K562 (cell line): ENCODE results near the gene SAP130. TPM values are rescaled to one million over a fixed set of nuclear protein-coding genes. Genes with fewer than 3 reads are reported as not detected.

Experiments used
- ATAC-seq: fragments of 200-7000 bp; cut with Tn5 transposase; 3 replicates; pipeline ENCODE4 v1.9.1; 2020; ENCODE audit warnings: moderate library complexity
- BruUV-seq: library from RNA; stranded (reverse); fragments of 400-500 nt; replicated peaks from 2 replicates; lab custom pipeline; 2021; lab: Mats Ljungman, UMichigan
- CTCF ChIA-PET: fragments of 300-600 bp; formaldehyde crosslinking; extraction: SDS; loops from one replicate; lab custom pipeline; 2021; ENCODE audit warnings: low intra/inter-chr PET ratio; lab: Yijun Ruan, JAX
- POLR2A ChIA-PET: fragments of 300-600, 350-650 bp; sonication (Branson Sonifier 250); formaldehyde crosslinking; extraction: SDS; loops from one replicate; lab custom pipeline; 2021; ENCODE audit warnings: antibody characterized with exemption, inconsistent platforms; lab: Yijun Ruan, JAX
- DNase-seq, 4 experiments: peaks; one replicate each; pipeline versions ENCODE4 v3.0.0 to v3.0.0-alpha.2; 2011 to 2018; ENCODE audit warnings: low spot score in 3 of 4, mixed read lengths in 3 of 4; ENCODE audit errors: extremely low read depth in 1 of 4
- FAIRE-seq: peaks from 2 replicates; lab custom pipeline; 2011; peaks lifted over from hg19 to GRCh38; lab: Jason Lieb, UNC
- H2AFZ ChIP-seq: 2 replicates; pipeline ENCODE4 v1.6.0; 2011; ENCODE audit warnings: low read depth, low read length, control low read depth, inconsistent platforms
- H3K27ac ChIP-seq: fragments of 200-600 bp; 3 replicates; pipeline ENCODE4 v1.8.0; 2011; ENCODE audit warnings: low read depth, mild to moderate bottlenecking, control low read depth, inconsistent platforms, low read length, moderate library complexity, mixed read lengths; ENCODE audit errors: extremely low read depth
- H3K27me3 ChIP-seq, 2 experiments: fragments of 300-600 bp in 1 of 2; 2 replicates in 1 of 2; 3 replicates in 1 of 2; pipeline versions ENCODE4 v1.6.0 to v1.8.0; 2011; ENCODE audit warnings: inconsistent platforms in 2 of 2, low read length in 2 of 2, mild to moderate bottlenecking in 1 of 2, mixed read lengths in 1 of 2, moderate library complexity in 1 of 2; ENCODE audit not compliant: control insufficient read depth in 2 of 2, insufficient read depth in 2 of 2
- H3K36me3 ChIP-seq: fragments of 300-600 bp; 3 replicates; pipeline ENCODE4 v1.8.0; 2011; ENCODE audit warnings: mild to moderate bottlenecking, low read length, inconsistent platforms; ENCODE audit not compliant: control insufficient read depth, insufficient read depth
- H3K4me1 ChIP-seq, 2 experiments: fragments of 200-600 bp in 1 of 2; replicated peaks in 1 of 2; 2 replicates in 1 of 2; 3 replicates in 1 of 2; pipeline versions ENCODE4 v1.5.1 to v1.8.0; 2011; ENCODE audit warnings: inconsistent platforms in 2 of 2, low read length in 2 of 2, mild to moderate bottlenecking in 1 of 2, mixed read lengths in 1 of 2, moderate library complexity in 1 of 2; ENCODE audit not compliant: control insufficient read depth in 2 of 2, insufficient read depth in 2 of 2
- H3K4me2 ChIP-seq: 2 replicates; pipeline ENCODE4 v1.6.1; 2011; ENCODE audit warnings: low read length, control low read depth, inconsistent platforms, mixed read lengths; ENCODE audit not compliant: insufficient read depth
- H3K4me3 ChIP-seq: fragments of 200-600 bp; sonication (generic), shearing (Covaris generic); 2 replicates; pipeline ENCODE4 v1.5.1; 2016; ENCODE audit warnings: control low read depth, inconsistent platforms
- H3K79me2 ChIP-seq: fragments of 200-600 bp; 3 replicates; pipeline ENCODE4 v1.8.0; 2011; ENCODE audit warnings: low read length, inconsistent platforms; ENCODE audit not compliant: control insufficient read depth, insufficient read depth
- H3K9ac ChIP-seq, 2 experiments: 2 replicates each; pipeline versions ENCODE4 v1.6.0 to v1.6.1; 2011; ENCODE audit warnings: low read depth in 2 of 2, low read length in 2 of 2, control low read depth in 1 of 2, inconsistent platforms in 1 of 2, mild to moderate bottlenecking in 1 of 2, mixed read lengths in 1 of 2; ENCODE audit not compliant: insufficient read depth in 1 of 2
- H3K9me1 ChIP-seq: one replicate; pipeline ENCODE4 v1.6.0; 2011; ENCODE audit warnings: inconsistent platforms, mild to moderate bottlenecking, low read length, moderate library complexity; ENCODE audit not compliant: control insufficient read depth, insufficient read depth
- H3K9me3 ChIP-seq: replicated peaks from 2 replicates; pipeline ENCODE4 v1.5.1; 2011; ENCODE audit warnings: low read depth, low read length, inconsistent platforms; ENCODE audit not compliant: control insufficient read depth, insufficient read depth
- H4K20me1 ChIP-seq: replicated peaks from 2 replicates; pipeline ENCODE4 v1.6.1; 2011; ENCODE audit warnings: low read length, inconsistent platforms, mixed read lengths; ENCODE audit not compliant: control insufficient read depth, insufficient read depth
- ARHGAP35 ChIP-seq: fragments of 450-650 bp; IDR thresholded peaks from 2 replicates; pipeline ENCODE4 v1.6.1; 2018; ENCODE audit not compliant: partially characterized antibody
- CBX1 ChIP-seq: sonication (generic); IDR thresholded peaks from 2 replicates; pipeline ENCODE4 v1.6.1; 2016; ENCODE audit warnings: antibody characterized with exemption, low read depth, mild to moderate bottlenecking
- GABPA ChIP-seq: fragments of 200-800 bp; sonication (Bioruptor generic); conservative IDR thresholded peaks from 2 replicates; pipeline ENCODE4 v1.6.1; 2016; ENCODE audit warnings: low read depth, missing genetic modification characterization, missing compliant biosample characterization
- GATA2 ChIP-seq: sonication (generic); formaldehyde crosslinking; IDR thresholded peaks from 2 replicates; pipeline ENCODE4 v1.4.0; 2020; ENCODE audit warnings: mild to moderate bottlenecking, missing genetic modification reagents
- KAT7 ChIP-seq: sonication (generic); formaldehyde crosslinking; IDR thresholded peaks from 2 replicates; pipeline ENCODE4 v1.8.0; 2022; ENCODE audit warnings: missing genetic modification reagents, mild to moderate bottlenecking, borderline replicate concordance
- MAFG ChIP-seq: fragments of 450-650 bp; conservative IDR thresholded peaks from 2 replicates; pipeline ENCODE4 v1.6.1; 2016; ENCODE audit warnings: missing genetic modification characterization, missing compliant biosample characterization
- OTX1 ChIP-seq: fragments of 450-650 bp; formaldehyde crosslinking; IDR thresholded peaks from 2 replicates; pipeline ENCODE4 v1.4.0; 2022; ENCODE audit warnings: mild to moderate bottlenecking
- PRPF4 ChIP-seq: fragments of 200-400 bp; formaldehyde crosslinking; IDR thresholded peaks from one replicate; pipeline ENCODE4 v1.6.1; 2017; ENCODE audit warnings: low read length, low read depth, mild to moderate bottlenecking; ENCODE audit not compliant: insufficient read depth, poor library complexity, severe bottlenecking
- SAFB ChIP-seq: fragments of 200-400 bp; formaldehyde crosslinking; IDR thresholded peaks from 2 replicates; pipeline ENCODE4 v1.6.1; 2017; ENCODE audit warnings: low read depth, low read length, borderline replicate concordance
- SMAD1 ChIP-seq: fragments of 150-350 bp; IDR thresholded peaks from 2 replicates; pipeline ENCODE4 v1.6.1; 2014; ENCODE audit warnings: low read length, low read depth; ENCODE audit not compliant: partially characterized antibody
- TCF7 ChIP-seq: sonication (generic); IDR thresholded peaks from 2 replicates; pipeline ENCODE4 v1.6.1; 2016; ENCODE audit warnings: antibody characterized with exemption, borderline replicate concordance
- ZNF324 ChIP-seq: fragments of 250-450 bp; sonication (Bioruptor Pico); IDR thresholded peaks from 2 replicates; pipeline ENCODE4 v1.4.0; 2020; ENCODE audit warnings: mild to moderate bottlenecking
- WGBS: fragments of 100-300 bp; shearing (Covaris generic); methylation state at CpG from one replicate; pipeline ENCODE4 v1.1.6; 2016; ENCODE audit warnings: low coverage, mixed read lengths; ENCODE audit not compliant: insufficient coverage; ENCODE audit errors: missing lambda C conversion rate; 5-methylcytosine and 5-hydroxymethylcytosine counted together
- in situ Hi-C: fragments of 300-500 bp; cut with MboI; formaldehyde crosslinking; loops from 4 replicates; pipeline ENCODE4 v1.15.0; 2018; ENCODE audit warnings: inconsistent platforms, mixed read lengths
- intact Hi-C: fragments of 100-400 bp; cut with micrococcal nuclease; formaldehyde crosslinking; loops from 2 replicates; pipeline ENCODE4 v1.14.2; 2022
- polyA plus RNA-seq, 8 experiments: library from polyadenylated mRNA; depleted of rRNA in 4 of 8; stranded (reverse) in 5 of 8; unstranded in 3 of 8; fragments of >200 nt; fragmentation: Nextera tagmentation in 2 of 8; fragmentation: Illumina TruSeq in 1 of 8; extraction: Ambion mirVana in 2 of 8; extraction: Trizol in 1 of 8; gene quantifications; 2 replicates each; pipeline versions ENCODE4 v1.2.1 to v1.2.3, GENCODE V29; 2011 to 2014; ENCODE audit warnings: inconsistent platforms in 1 of 8, missing spikeins in 1 of 8
- total RNA-seq, 7 experiments: library from RNA; depleted of rRNA in 6 of 7; stranded (reverse); fragments of >200 nt in 6 of 7; fragmentation: Illumina TruSeq in 2 of 7; extraction: Trizol in 2 of 7; gene quantifications; 2 replicates each; pipeline versions ENCODE4 v1.2.1 to v1.2.3, GENCODE V29; 2011 to 2021; ENCODE audit warnings: low replicate concordance in 1 of 7
- TF ChIP-seq, protein P1 (sequence below): sonication (generic); formaldehyde crosslinking; IDR thresholded peaks from 2 replicates; pipeline ENCODE4 v1.8.1; 2023; ENCODE audit warnings: missing genetic modification reagents, mild to moderate bottlenecking, borderline replicate concordance
- TF ChIP-seq, protein P2 (sequence below): fragments of 250-450 bp; sonication (Bioruptor Pico); IDR thresholded peaks from 2 replicates; pipeline ENCODE4 v1.5.0; 2022; ENCODE audit warnings: mild to moderate bottlenecking

The SAP130 gene
- total and polyA plus RNA-seq, 9 of the 15 experiments (the other 6 are each of a cell fraction or from before 2014, with no cell fraction given): 4.5 to 33.4 (median 7.4) TPM

DNA sequence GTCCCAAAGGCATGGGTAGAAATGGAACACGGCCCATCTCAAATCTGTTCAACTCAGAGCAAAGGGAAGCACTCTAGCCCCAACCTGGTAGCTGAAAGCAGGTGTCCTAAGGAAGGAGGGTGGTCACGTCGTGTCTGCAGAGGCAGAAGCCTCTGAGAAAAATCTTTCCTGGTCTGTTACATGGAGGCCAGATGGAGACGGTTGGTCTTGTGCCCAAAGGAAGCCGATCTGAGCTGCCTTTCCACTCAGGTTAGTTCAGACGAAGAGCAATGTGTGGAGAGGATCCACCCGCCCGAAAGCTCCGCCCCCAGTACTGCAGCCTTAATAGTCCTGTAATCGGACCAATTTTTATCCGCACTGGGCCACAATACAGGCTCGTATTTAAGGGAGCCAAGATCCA, 87.2 kb downstream of the SAP130 start:
- POLR2A ChIA-PET: interaction anchor here (0.8 to 1.4 kb wide), 3 partner anchors 10 to 237 kb away, joined by 3 to 6 read pairs (median 3); partner anchors contain the start of gene SAP130
- Histone ChIP-seq H3K9me3 (no peaks in the 10 kb centered on the region), H3K4me3 (no peak overlapping the region), H3K9me1 (no peaks in the 10 kb centered on the region), H4K20me1 (no peaks in the 10 kb centered on the region), H3K36me3 (peaks cover 42% of the 10 kb centered on the region; the same call in 2 of the 3 replicates), H3K4me2 (no peak overlapping the region), H3K27ac (no peak overlapping the region; the same call in 2 of the 3 replicates), H3K79me2 (no peaks in the 10 kb centered on the region), H3K27me3 (no peaks in the 10 kb centered on the region), H3K4me1 (no peaks in the 10 kb centered on the region; a peak in 1 of 5 replicates), H3K9ac (no peak overlapping the region; a peak in 1 of 4 replicates), H2AFZ (no peak overlapping the region)
- no peak for FAIRE-seq
- WGBS: 77% methylated on average over 12 of the region's 12 CpGs
- BruUV-seq: no TSS peak
- intact Hi-C loops: no loop called here
- in situ Hi-C loops: no loop called here
- peak; percentile 17; the same call in 2 of the 3 replicates for ATAC-seq
- CTCF ChIA-PET: no interaction called here
- DNase-seq: no peak
- TF ChIP-seq GABPA (no peak), PRPF4 (no peak), GATA2 (CRISPR knock-in tag) (no peak), CBX1 (no peak), KAT7 (CRISPR knock-in tag) (no peak), SAFB (no peak), MAFG (no peak), SMAD1 (no peak), OTX1 (CRISPR knock-in tag) (no peak), ARHGAP35 (no peak), ZNF324 (CRISPR knock-in tag) (no peak), TCF7 (no peak)
- TF ChIP-seq, protein P1, sequence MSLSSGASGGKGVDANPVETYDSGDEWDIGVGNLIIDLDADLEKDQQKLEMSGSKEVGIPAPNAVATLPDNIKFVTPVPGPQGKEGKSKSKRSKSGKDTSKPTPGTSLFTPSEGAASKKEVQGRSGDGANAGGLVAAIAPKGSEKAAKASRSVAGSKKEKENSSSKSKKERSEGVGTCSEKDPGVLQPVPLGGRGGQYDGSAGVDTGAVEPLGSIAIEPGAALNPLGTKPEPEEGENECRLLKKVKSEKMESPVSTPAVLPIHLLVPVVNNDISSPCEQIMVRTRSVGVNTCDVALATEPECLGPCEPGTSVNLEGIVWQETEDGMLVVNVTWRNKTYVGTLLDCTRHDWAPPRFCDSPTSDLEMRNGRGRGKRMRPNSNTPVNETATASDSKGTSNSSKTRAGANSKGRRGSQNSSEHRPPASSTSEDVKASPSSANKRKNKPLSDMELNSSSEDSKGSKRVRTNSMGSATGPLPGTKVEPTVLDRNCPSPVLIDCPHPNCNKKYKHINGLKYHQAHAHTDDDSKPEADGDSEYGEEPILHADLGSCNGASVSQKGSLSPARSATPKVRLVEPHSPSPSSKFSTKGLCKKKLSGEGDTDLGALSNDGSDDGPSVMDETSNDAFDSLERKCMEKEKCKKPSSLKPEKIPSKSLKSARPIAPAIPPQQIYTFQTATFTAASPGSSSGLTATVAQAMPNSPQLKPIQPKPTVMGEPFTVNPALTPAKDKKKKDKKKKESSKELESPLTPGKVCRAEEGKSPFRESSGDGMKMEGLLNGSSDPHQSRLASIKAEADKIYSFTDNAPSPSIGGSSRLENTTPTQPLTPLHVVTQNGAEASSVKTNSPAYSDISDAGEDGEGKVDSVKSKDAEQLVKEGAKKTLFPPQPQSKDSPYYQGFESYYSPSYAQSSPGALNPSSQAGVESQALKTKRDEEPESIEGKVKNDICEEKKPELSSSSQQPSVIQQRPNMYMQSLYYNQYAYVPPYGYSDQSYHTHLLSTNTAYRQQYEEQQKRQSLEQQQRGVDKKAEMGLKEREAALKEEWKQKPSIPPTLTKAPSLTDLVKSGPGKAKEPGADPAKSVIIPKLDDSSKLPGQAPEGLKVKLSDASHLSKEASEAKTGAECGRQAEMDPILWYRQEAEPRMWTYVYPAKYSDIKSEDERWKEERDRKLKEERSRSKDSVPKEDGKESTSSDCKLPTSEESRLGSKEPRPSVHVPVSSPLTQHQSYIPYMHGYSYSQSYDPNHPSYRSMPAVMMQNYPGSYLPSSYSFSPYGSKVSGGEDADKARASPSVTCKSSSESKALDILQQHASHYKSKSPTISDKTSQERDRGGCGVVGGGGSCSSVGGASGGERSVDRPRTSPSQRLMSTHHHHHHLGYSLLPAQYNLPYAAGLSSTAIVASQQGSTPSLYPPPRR (CRISPR knock-in tag): no peak
- TF ChIP-seq, protein P2, sequence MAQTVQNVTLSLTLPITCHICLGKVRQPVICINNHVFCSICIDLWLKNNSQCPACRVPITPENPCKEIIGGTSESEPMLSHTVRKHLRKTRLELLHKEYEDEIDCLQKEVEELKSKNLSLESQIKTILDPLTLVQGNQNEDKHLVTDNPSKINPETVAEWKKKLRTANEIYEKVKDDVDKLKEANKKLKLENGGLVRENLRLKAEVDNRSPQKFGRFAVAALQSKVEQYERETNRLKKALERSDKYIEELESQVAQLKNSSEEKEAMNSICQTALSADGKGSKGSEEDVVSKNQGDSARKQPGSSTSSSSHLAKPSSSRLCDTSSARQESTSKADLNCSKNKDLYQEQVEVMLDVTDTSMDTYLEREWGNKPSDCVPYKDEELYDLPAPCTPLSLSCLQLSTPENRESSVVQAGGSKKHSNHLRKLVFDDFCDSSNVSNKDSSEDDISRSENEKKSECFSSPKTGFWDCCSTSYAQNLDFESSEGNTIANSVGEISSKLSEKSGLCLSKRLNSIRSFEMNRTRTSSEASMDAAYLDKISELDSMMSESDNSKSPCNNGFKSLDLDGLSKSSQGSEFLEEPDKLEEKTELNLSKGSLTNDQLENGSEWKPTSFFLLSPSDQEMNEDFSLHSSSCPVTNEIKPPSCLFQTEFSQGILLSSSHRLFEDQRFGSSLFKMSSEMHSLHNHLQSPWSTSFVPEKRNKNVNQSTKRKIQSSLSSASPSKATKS (CRISPR knock-in tag): no peak
